Natural killer cell (primary cell): ENCODE measurements around the gene C10orf67. TPM values are rescaled to one million over a fixed set of nuclear protein-coding genes. Genes with fewer than 3 reads are reported as not detected.

Experiments
- ATAC-seq, 3 donors: fragments of 150-1000 bp in 2 of 3; fragments of 200-7000 bp in 1 of 3; cut with Tn5 transposase; 1 replicate in 1 of 3; 2 replicates in 2 of 3; pipeline ENCODE4 v1.10.0; 2021; ENCODE audit warnings: mild to moderate bottlenecking in 2 of 3, moderate library complexity in 2 of 3
- DNase-seq, 2 donors: peaks; one replicate each; pipeline versions ENCODE4 v3.0.0 to v3.0.0-alpha.2; 2013 to 2021; ENCODE audit warnings: mixed read lengths in 1 of 2
- H3K27ac ChIP-seq: one replicate; pipeline ENCODE4 v1.5.1; 2013; ENCODE audit warnings: mild to moderate bottlenecking, low read length
- H3K27me3 ChIP-seq: one replicate; pipeline ENCODE4 v1.6.1; 2013; ENCODE audit warnings: low read length; ENCODE audit not compliant: control insufficient read depth, insufficient read depth
- H3K36me3 ChIP-seq: one replicate; pipeline ENCODE4 v1.6.1; 2013; ENCODE audit warnings: low read length; ENCODE audit not compliant: control insufficient read depth, insufficient read depth
- H3K4me1 ChIP-seq: one replicate; pipeline ENCODE4 v1.6.1; 2013; ENCODE audit warnings: low read length; ENCODE audit not compliant: control insufficient read depth, insufficient read depth
- H3K4me3 ChIP-seq: one replicate; pipeline ENCODE4 v1.5.1; 2013; ENCODE audit warnings: low read length
- H3K9me3 ChIP-seq: one replicate; pipeline ENCODE4 v1.6.1; 2013; ENCODE audit warnings: low read length; ENCODE audit not compliant: control insufficient read depth, insufficient read depth
- H3K27ac Mint-ChIP-seq, 2 donors: one replicate each; pipeline ENCODE4 v1.8.0; 2022; ENCODE audit warnings: mild to moderate bottlenecking in 2 of 2, mixed read lengths in 2 of 2, moderate library complexity in 1 of 2
- H3K27me3 Mint-ChIP-seq, 2 donors: one replicate each; pipeline ENCODE4 v1.8.0; 2022; ENCODE audit warnings: low read depth in 2 of 2, mixed read lengths in 2 of 2
- H3K36me3 Mint-ChIP-seq: one replicate; pipeline ENCODE4 v1.8.0; 2022; ENCODE audit warnings: mixed read lengths
- H3K4me1 Mint-ChIP-seq, 2 donors: one replicate each; pipeline ENCODE4 v1.8.0; 2022; ENCODE audit warnings: mixed read lengths in 2 of 2
- H3K4me3 Mint-ChIP-seq: one replicate; pipeline ENCODE4 v1.8.0; 2022; ENCODE audit warnings: mild to moderate bottlenecking, moderate library complexity, mixed read lengths
- H3K9me3 Mint-ChIP-seq, 2 donors: one replicate each; pipeline ENCODE4 v1.8.0; 2022; ENCODE audit warnings: mixed read lengths in 2 of 2
- CTCF ChIP-seq: fragments of 200-600 bp; IDR thresholded peaks from one replicate; pipeline ENCODE4 v1.8.0; 2022; ENCODE audit warnings: antibody characterized with exemption
- WGBS: methylation state at CpG from one replicate; pipeline ENCODE4 v1.1.7; 2013; ENCODE audit warnings: missing lambda C conversion rate; ENCODE audit not compliant: insufficient coverage; 5-methylcytosine and 5-hydroxymethylcytosine counted together
- intact Hi-C: fragments of 100-400 bp; cut with micrococcal nuclease; formaldehyde crosslinking; loops from one replicate; pipeline ENCODE4 v1.14.2; 2022
- total RNA-seq, 4 donors: library from RNA; stranded (reverse); fragments of 120-200 nt in 1 of 4; gene quantifications; one replicate each; pipeline versions ENCODE4 v1.2.3 to v1.2.4, GENCODE V29; 2013 to 2022

The C10orf67 gene
- total RNA-seq, 3 donors from 2014 or later (not counting 1 experiment from before 2014, with no cell fraction given) = not detected

DNA sequence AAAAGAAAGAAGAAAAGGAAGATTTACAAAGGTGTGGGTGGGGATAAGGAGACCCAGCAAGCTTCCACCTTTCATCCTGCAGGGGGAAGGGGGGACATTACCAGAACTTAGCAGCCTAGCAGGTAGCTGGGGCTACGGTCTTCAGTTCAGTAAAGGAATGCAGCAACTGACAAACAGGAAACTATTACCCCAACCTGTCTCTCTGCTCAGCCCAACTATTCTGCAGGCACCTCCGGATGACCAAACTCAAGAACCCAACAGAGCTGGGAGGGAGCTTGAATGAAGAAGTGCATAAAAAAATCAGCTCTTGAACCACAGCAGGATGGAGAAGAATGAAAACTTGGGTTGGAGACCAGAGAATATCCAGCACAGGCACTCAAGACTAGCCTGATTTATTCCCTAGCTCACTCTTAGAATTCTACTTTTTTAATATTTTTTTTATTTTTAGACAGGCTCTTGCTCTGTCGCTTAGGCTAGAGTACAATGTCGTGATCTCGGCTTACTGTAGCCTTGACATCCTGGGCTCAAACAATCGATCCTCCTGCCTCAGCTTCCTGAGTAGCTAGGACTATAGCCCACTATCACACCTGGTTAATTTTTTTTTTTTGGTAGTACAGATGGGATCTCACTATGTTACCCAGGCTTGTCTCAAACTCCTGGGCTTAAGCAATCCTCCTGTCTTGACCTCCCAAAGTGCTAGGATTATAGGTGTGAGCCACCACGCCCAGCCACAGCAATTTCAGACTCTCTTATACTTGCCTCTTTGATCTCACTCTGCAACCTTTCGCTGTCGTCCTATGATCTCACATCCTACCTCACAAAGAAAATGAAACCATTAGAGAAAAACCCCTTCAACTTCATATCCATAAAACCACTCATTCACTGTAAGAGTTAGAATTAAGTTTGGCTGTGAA lies 18.5 kb upstream of the C10orf67 start:
- H3K9me3 ChIP-seq = no peaks in the 10 kb centered on the region
- H3K4me3 ChIP-seq = no peak overlapping the region
- no peaks in the 10 kb centered on the region for H3K36me3 ChIP-seq
- Mint-ChIP-seq H3K27me3 (peaks cover 7 to 12% of the 10 kb centered on the region in 2 donors), H3K9me3 (no peaks in the 10 kb centered on the region), H3K4me1 (peaks cover 0 to under 1% of the 10 kb centered on the region in 2 donors), H3K4me3 (no peak overlapping the region), H3K27ac (no peak overlapping the region), H3K36me3 (no peaks in the 10 kb centered on the region)
- intact Hi-C loops = no loop called here
- TF ChIP-seq CTCF = no peak
- peak in 1 of 3 donors; percentile 40 for ATAC-seq
- H3K4me1 ChIP-seq = peaks cover 6% of the 10 kb centered on the region
- peak in 1 of 2 donors; percentile 80 for DNase-seq
- WGBS = 60% methylated on average over 9 of the region's 9 CpGs
- no peaks in the 10 kb centered on the region for H3K27me3 ChIP-seq
- H3K27ac ChIP-seq = no peak overlapping the region

DNA sequence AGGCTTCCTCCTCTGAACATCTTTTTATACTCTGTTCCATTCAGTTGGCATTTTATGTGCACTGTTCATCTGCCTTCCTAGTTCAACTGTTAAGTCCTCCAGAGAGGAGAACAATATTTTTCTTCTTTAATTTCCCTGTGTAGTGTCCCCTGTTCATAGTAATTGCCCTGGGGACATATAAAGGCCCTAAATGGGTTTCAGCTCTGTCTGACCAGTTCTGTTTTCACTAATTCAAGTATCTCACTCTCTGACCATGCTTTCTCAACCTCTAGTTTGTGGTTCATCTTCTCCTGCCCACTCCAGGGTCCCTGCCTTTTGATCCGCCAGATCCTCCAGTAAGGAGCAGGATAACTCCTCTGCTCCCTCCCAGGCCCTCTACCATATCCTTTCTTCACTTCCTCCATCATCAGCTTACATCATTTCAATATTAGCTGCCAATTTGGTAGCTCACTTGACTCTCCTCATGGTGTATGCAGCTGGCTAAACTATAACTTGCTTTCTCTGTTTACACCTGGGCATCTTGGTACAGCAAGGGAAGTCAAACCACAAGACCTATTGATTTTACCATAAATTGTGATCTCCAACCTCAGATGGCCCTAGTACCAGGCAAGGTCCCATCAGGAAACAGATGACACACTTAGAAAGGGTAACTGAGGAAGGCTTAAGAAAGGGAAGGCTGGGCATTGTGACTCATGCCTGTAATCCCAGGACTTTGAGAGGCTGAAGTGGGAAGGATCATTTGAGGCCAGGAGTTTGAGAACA lies 17.7 kb upstream of the C10orf67 start:
- Histone ChIP-seq H3K4me1 (peaks cover 4% of the 10 kb centered on the region), H3K27me3 (no peaks in the 10 kb centered on the region), H3K4me3 (no peak overlapping the region), H3K27ac (no peak overlapping the region), H3K36me3 (no peaks in the 10 kb centered on the region), H3K9me3 (no peaks in the 10 kb centered on the region)
- Mint-ChIP-seq H3K36me3 (no peaks in the 10 kb centered on the region), H3K9me3 (no peaks in the 10 kb centered on the region), H3K27me3 (peaks cover 7 to 15% of the 10 kb centered on the region in 2 donors), H3K27ac (no peak overlapping the region), H3K4me3 (no peak overlapping the region), H3K4me1 (no peaks in the 10 kb centered on the region)
- WGBS = 96% methylated on average over 1 of the region's 1 CpG
- intact Hi-C loops = no loop called here
- DNase-seq = no peak
- no peak for ATAC-seq
- no peak for TF ChIP-seq CTCF

DNA sequence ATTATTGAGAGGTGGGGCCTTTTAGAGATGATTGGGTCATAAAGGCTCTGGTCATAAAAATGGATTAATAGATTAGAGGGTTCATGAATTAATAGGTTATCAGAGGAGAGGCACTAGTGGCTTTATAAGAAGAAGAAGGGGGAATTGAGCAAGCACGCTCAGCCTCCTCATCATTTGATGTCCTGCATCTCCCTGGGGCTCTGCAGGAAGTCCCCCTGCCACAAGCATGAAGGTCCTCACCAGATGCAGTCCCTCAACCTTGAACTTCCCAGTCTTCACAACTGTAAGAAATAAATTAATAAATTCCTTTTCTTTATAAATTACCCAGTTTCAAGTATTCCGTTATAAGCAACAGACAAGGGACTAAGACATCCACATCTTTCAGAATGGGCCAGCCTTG lies 17.1 kb upstream of the C10orf67 start:
- Histone ChIP-seq H3K27ac (no peak overlapping the region), H3K4me3 (no peak overlapping the region), H3K9me3 (no peaks in the 10 kb centered on the region), H3K4me1 (peaks cover 4% of the 10 kb centered on the region), H3K27me3 (no peaks in the 10 kb centered on the region), H3K36me3 (no peaks in the 10 kb centered on the region)
- Mint-ChIP-seq H3K4me1 (no peaks in the 10 kb centered on the region), H3K27me3 (peaks cover 7 to 19% of the 10 kb centered on the region in 2 donors), H3K9me3 (no peaks in the 10 kb centered on the region), H3K27ac (no peak overlapping the region), H3K4me3 (no peak overlapping the region), H3K36me3 (no peaks in the 10 kb centered on the region)
- TF ChIP-seq CTCF = no peak
- 90% methylated on average over 2 of the region's 2 CpGs for WGBS
- DNase-seq (no peak), ATAC-seq (no peak)
- intact Hi-C loops = no loop called here
